HG03571 (cell line): Measurements from ENCODE around the gene MYO5C.
A peak's percentile ranks its signal among the peaks of the same experiment; 100 is the strongest.

Experiments used
- ATAC-seq: cut with Tn5 transposase; IDR thresholded peaks from one replicate; pipeline ENCODE4 v1.9.1; 2021; ENCODE audit not compliant: unreplicated experiment

The MYO5C gene

GRCh38 chr15:52280326-52281084, 15.1 kb downstream of the MYO5C start:
- no peak for ATAC-seq

GRCh38 chr15:52278636-52279367, 16.8 kb downstream of the MYO5C start:
- no peak for ATAC-seq

GRCh38 chr15:52278135-52278534, 17.5 kb downstream of the MYO5C start:
- no peak for ATAC-seq

GRCh38 chr15:52277575-52277974, 18.0 kb downstream of the MYO5C start:
- ATAC-seq = no peak

- no peak for ATAC-seq
Measured at GRCh38 chr15:52276256-52276770, 19.3 kb downstream of the MYO5C start.

- ATAC-seq = no peak
Measured at GRCh38 chr15:52263563-52264282, 31.9 kb downstream of the MYO5C start.

GRCh38 chr15:52262364-52262763, 33.2 kb downstream of the MYO5C start:
- ATAC-seq = no peak

GRCh38 chr15:52261498-52262242, 33.9 kb downstream of the MYO5C start:
- ATAC-seq = peak; percentile 98

- no peak for ATAC-seq
Measured at GRCh38 chr15:52261026-52261425, 34.6 kb downstream of the MYO5C start.

- no peak for ATAC-seq
Measured at GRCh38 chr15:52259503-52259902, 36.1 kb downstream of the MYO5C start.

- ATAC-seq = no peak
Measured at GRCh38 chr15:52258461-52258860, 37.1 kb downstream of the MYO5C start.

GRCh38 chr15:52257734-52258062, 37.9 kb downstream of the MYO5C start:
- ATAC-seq = no peak

- ATAC-seq = no peak
Measured at GRCh38 chr15:52256930-52257733, 38.5 kb downstream of the MYO5C start.

GRCh38 chr15:52256366-52256765, 39.2 kb downstream of the MYO5C start:
- ATAC-seq = no peak

GRCh38 chr15:52255935-52256334, 39.7 kb downstream of the MYO5C start:
- no peak for ATAC-seq

- ATAC-seq = no peak
Measured at GRCh38 chr15:52255008-52255407, 40.6 kb downstream of the MYO5C start.

GRCh38 chr15:52254391-52254790, 41.2 kb downstream of the MYO5C start:
- no peak for ATAC-seq

- no peak for ATAC-seq
Measured at GRCh38 chr15:52252781-52253180, 42.8 kb downstream of the MYO5C start.

GRCh38 chr15:52251144-52251860, 44.3 kb downstream of the MYO5C start:
- ATAC-seq = no peak

- ATAC-seq = no peak
Measured at GRCh38 chr15:52247461-52247860, 48.1 kb downstream of the MYO5C start.
